HG02973 (cell line): Measurements from ENCODE around the gene RBM33.

Source experiments
- ATAC-seq: cut with Tn5 transposase; IDR thresholded peaks from one replicate; pipeline ENCODE4 v1.9.1; 2021; ENCODE audit warnings: moderate library complexity; ENCODE audit not compliant: unreplicated experiment

Gene RBM33

DNA sequence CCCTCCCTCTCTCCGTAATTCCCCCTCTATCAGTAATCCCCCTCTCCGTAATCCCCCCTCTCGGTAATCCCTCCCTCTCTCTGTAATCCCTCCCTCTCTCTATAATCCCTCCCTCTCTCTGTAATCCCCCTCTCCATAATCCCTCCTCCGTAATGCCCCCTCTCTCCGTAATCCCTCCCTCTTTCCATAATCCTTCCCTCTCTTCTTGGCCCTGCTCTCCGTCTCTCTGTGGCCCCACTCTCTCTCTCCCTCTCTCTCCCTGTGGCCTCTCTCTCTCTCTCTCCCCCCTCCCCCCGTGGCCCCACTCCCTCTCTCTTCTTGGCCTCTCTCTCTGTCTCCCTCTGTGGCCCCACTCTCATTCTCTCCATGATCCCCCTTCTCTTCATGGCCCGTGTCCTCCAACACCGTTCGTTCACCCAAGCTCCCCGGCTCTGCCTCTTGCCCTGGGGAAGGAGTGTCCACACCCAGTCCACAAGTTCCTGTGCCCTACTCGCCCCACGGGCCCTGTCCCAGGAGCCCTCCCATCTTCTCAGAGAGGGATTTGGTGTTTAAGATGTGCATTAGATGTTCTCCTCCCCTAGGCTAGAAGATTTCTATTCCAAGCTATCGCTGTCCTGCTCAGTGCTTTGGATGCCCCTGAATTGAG lies 148.0 kb downstream of the RBM33 start:
- no peak for ATAC-seq

DNA sequence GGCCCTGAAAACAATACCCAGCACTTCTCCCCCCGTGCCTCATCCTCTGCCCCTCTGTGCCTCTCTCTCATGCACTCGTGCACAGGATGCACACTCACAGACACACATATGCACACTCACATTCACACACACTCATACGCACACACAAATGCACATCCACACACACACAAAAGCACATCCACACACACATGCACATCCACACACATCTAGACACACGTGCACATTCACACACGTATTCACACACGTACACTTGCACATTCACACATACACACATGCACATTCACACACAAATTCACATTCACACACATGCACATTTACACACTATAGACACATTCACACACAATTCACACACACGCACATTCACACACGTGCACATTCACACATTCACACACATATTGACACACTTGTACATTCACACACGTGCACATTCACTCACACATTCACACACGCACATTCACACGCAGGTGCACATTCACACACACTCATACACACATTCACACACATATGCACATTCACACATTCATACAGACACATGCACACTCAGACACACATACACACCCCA lies 148.6 kb downstream of the RBM33 start:
- no peak for ATAC-seq

DNA sequence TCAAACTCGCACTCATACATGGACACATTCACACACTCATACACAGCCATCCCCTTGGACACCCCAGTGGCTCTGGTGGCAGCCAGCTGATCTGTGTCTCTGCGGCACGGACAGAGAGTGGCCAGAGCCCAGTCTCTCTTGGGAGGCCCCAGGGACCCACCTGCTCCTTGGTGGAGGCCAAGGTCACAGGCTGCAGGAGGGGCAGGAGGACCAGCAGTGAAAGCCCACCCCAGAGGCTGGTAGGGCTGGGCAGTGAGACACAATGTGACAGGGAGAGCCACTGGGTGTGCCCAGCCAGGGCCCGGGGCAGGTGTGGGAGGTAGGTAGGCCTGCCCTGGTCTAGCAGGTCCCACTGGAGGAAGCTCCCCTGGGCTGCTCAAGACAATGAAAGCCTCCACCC lies 149.3 kb downstream of the RBM33 start:
- no peak for ATAC-seq

DNA sequence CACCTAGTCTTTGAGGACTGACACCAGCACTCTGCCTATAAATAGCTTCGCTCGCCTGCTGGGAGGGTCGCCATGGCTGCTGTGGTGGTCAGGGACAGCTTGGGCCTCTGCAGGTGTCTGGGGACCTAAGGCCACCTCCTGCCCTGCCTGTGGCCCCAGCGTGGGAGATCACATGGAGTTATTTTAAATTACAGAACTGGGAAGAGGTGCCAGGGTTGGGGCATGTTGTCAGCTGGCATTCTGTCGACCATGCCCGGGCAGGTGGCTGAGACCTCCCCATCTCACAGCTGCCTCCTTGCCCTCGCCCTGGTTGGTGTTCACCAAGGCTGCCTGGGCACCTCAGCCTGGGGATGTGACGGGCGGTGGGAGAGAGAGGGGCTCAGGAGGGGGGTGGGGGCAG lies 149.7 kb downstream of the RBM33 start:
- ATAC-seq = no peak

DNA sequence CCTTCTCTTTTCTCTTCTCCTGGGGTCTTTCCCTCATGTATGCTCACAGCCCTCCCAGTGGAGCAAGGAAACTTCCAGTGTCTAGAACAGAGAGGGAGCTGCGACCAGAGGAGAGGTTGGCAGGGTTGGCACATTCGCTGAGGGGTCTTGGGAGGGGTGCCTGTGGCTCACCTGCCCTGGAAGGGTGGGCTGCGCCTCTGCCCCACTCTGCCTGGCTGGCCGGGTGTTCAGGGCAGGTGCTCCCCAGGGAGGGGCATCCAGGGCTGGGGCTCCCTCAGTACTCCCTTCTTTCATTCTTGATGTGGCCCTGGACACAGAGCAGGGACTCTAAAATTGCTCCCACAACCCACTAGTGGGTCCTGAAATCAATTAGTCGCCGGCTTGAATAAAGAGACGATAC lies 150.9 kb downstream of the RBM33 start:
- no peak for ATAC-seq

DNA sequence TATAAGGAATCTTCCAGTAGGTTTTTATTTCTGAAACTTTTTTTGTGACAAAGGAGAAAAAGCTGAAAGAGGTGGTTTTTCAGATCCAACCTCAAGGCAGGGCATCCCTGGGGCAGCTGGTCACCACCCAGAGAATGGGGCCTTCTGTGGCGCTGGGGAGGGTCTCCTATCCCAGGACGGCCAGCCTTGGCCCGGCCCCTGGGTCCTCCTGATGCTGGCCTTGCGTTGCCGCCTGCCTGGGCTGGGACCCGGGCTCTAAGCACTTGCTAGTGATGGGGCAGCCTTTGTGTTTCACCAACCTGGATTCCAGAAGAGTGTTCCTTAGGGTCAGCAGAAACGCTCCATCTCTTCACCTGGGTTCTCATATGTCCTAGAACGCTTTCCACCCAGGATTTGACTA lies 151.5 kb downstream of the RBM33 start:
- no peak for ATAC-seq

DNA sequence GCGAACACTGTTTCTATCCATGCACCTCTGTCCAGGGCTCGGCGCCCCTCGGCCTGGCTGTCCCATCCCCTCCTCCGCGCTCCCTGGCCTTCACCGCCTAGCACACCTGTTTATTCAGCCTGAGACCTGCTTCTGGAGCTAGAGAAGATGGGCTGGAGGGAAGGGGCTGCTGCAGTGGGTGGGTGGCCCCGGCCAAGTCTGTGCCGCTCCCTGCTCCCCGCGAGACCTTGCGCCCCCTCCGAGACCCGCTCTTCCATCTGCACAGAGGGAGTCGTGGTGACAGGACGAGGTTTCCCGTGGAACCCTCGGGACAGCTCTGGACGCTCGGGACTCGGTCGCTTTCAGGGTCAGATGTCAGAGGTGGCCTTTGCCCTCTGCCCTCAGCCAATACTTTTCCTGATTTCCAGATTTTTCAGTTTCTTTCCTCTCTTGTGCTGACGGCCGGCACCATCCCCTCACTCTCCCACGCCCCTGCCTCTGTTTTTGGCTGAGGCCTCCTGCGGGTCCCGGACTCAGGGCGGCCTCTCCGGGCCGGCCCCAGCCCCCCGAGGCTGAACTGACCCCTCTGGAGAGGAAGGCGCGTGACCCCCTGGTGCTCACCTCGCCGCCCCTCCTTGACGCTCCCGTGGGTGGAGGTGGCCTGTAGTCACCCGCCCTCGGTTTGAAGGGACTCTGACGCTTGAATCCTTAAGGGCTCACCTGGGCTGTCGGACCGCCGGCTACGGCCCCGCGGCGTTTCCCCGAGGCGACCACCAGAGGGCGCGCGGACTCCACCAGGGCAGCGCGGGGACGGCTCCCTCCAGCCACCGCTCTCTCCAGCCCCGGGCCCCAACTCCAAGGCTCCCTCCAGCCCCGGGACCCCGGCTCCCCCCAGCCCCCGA lies 152.2 kb downstream of the RBM33 start:
- ATAC-seq = peak; percentile 58

DNA sequence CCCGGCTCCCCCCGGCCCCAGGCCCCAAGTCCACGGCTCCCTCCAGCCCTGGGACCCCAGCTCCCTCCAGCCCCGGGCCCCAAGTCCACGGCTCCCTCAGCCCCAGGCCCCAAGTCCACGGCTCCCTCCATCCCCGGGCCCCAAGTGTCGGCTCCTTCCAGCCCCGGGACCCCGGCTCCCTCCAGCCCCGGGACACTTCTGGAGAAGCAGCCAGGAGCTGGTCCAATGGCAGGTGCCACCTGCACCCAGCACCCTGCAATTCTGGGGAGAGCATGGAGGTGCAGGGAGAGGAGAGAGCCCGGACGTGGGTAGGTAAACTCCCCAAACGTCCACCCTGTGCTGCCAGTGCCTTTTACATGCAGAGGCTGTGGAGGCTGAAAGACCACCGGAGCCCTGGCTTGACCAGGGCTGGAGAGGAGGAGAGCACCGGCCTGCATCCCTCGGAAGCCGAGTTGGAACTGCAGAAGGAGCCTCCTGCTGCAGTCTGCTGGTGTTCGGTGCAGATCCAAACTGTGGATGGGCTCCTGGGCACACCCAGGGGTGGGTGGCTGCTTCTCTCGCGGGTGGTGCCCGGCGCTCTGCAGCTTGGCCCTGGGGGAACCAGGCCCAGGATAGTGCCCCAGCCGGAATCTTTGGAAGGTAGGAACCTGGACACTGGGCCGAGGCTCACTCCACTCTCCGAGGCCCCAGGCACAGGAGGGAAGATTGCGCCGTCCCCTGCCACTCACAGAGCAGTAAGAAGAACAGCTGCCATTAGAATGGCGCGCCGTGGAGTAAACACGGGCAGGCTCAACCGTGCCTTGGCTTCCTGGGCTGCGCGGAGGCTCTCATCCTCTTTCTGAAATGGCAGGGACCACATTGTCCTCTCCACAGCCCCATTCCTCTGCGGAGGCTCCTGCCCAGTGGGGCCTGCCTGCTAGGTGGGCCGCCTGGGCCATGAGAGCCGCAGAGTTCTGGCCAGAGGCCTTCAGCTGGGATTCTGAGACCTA lies 153.1 kb downstream of the RBM33 start:
- no peak for ATAC-seq

DNA sequence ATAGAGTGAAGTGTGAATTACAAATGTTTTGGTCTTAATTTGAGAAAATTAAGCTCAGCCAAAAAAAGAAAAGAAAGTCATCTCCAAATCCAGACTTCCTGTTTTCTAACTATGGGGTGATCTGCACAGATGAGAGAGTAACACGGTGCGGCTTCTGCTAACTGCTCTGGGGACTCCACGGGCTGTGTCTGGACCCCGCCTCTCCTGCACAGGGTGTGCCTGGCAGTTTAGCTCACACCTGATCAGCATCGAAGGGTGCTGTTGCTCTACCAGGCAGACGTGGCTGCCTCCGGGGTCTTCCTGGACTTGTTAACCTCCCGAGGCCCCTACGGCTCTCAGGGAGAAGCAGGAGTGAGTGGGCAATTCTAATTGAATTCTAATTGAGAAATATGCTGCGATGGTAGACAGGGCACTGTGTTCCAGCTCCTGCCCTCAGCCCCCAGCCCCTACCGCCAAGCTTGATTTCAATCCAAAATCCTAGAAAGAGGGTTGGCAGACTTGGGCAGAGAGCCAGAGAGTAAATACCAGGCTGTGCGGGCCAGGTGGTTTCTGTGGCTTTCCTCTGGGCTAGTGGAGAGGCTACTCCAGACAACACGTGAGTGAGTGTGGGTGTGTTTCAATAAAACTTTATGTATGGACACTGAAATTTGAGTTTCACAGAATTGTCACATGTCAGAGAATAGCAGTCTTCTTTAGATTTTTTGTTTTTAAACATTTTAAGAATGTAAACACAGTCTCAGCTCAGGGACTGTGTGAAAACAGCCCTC lies 154.4 kb downstream of the RBM33 start:
- no peak for ATAC-seq

DNA sequence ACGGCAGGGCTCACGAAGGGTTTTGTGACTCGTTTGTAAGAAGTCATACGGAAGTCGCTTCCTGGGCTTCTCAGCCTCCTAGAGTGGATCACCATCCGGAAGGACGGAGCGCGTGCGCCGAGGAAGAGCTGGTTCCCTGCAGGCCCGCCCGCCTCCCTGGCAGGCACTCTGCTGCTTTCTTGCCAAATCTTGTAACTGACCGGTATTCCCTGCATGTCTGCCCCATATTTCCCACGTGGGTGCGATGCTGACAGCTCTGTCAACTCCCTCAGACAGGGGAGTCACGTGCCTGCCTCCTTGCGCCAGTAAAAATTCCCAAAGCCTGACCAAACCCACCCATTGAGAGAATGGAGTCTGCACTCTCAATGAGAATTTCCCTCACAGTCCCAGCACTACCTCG lies 155.1 kb downstream of the RBM33 start:
- no peak for ATAC-seq

DNA sequence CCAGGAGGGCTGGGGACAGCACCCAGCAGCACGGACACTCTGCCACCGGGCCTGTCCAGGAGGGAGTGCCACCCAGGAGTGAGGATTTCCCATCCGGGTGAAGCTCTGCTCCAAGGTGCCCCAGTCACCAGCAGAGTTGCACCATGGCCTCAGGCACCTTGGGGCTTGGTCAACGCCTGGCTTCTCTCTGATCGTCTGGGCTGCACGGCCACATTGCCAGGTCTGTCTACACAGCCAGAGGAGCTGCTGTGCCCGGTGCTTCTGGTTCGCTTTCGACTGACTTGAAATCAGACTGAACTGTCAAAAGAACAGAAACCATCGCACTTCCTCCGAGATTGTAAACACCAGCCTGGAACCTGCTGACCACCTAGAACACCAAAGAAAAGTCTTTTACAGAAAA lies 155.8 kb downstream of the RBM33 start:
- no peak for ATAC-seq

DNA sequence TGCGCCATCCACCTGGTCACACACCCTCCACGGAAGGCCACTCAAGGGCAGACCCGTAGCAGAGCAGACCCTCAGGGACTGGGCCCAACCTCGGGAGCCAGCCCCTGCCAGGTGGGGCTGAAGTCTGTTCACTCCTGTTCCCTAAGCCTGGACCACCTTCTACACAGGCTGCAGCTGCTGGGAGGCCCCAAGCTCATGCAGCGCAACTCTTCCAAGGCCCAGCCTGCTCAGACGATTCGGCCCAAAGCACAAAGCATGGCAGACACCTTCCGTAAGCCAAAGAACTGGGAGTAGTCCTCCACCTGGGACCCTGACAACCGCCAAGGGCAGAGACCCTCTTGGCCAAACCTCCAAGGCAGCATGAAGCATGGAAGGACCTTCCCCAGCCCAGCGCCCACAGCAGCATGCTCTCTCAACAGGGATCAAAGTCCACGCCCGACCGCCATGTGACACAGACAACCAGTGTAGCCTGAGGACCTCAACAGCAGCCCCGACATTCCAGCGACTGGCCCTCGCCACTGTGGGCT lies 156.3 kb downstream of the RBM33 start:
- no peak for ATAC-seq

DNA sequence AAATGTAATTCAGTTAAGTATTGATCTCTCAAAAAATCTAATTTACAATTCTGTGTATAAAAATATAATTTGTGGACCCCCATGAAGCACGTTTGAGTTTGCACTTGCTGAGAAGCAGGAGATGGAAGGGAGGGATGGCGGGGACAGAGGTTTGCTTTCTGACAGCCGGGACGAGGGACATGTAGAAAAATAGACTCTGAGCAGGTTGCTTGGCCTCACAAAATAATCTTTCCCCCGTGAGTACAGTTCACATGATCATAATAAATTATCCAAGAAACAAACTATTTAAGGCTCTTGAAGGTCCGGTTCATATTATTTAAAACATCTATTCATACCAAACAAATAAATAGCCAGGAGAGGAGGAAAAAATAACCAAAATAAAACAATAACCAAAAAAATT lies 157.8 kb downstream of the RBM33 start:
- ATAC-seq = no peak

DNA sequence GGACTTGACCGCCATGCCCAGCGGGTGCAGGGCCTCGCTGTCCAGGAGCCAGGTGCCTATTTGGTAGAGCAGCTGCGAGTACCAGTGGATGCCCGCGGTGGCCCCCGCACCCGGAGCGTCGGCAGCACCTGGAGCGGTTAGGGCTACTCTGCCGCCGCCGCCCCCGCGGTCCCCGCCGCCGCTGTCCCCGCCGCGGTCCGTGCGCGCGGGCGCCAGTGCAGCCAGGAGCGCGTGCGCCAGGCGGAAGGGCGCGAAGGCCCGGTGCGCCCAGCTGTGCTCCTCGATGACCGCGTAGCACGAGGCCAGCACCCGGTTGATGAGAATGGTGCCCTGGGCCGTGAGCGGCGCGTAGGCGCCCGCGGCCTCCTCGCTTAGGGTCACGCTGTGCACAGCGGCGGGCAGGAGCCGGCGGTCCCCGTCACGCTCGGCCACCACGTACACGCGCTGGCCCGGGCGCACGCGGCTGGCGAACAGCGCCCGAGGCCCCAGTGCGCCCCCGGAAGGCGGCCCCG lies 158.5 kb downstream of the RBM33 start:
- ATAC-seq = no peak

DNA sequence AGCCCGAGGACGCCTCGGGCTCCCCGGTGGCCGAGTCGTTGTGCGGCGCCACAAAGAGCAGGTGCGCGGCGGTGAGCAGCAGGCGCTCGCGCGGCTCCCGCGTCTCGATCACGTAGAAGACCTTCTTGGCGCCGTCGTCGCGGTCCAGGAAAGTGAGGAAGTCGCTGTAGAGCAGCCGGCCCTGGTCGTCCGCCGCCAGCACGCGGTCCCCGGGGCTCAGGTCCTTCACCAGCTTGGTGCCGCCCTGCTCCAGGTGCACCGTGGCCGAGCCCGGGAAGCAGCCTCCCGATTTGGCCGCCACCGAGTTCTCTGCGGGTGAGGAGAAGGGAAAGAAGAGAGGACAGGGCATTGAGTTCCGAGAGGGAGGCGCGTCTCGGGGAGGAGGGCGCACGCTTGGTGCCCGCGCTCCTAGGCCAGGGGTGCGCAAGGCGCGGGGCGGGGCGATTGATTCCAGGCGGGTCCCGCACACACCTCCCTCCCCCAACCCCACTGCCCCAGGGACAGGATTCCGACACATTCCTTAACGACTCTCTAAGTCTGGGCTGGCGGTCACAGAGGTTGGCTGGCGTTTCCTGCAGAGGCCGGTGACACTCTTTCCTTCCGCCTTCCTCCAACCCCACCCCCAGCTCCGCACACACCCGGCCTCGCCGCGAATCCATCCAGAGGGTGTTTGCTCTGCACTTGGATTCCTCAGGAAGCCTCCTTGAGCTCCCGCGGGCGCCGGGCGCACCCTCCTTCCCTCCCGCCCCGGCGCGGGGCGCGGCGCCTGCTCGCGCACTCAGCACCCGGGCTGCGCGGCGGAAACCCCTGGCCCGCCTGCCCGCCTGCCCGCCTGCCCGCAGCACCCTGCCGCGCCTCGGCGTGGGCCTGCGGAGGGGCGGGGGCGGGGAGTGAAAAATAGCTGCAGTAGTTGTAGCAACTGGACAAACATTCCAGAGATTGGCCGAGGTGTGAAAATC lies 159.2 kb downstream of the RBM33 start:
- no peak for ATAC-seq

DNA sequence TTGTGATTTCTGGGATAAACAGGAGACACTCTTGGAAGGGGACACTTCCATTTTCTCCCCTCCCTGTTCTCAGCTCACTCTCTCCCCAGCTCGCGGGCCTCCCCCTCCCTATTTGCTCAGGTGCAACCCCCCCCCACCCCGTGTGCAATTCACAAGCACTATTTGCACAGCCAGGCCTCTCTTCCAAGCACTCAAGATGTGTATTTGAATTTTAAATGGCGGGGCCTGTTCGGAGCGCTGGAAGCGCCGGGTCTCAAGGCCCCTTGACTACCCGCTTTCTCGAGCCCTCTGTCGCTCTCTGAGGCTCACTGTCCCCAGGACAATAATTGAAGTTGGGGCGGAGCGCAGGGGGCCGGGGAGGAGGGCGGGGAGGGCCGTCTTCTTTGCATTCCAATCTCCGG lies 160.0 kb downstream of the RBM33 start:
- ATAC-seq = no peak

DNA sequence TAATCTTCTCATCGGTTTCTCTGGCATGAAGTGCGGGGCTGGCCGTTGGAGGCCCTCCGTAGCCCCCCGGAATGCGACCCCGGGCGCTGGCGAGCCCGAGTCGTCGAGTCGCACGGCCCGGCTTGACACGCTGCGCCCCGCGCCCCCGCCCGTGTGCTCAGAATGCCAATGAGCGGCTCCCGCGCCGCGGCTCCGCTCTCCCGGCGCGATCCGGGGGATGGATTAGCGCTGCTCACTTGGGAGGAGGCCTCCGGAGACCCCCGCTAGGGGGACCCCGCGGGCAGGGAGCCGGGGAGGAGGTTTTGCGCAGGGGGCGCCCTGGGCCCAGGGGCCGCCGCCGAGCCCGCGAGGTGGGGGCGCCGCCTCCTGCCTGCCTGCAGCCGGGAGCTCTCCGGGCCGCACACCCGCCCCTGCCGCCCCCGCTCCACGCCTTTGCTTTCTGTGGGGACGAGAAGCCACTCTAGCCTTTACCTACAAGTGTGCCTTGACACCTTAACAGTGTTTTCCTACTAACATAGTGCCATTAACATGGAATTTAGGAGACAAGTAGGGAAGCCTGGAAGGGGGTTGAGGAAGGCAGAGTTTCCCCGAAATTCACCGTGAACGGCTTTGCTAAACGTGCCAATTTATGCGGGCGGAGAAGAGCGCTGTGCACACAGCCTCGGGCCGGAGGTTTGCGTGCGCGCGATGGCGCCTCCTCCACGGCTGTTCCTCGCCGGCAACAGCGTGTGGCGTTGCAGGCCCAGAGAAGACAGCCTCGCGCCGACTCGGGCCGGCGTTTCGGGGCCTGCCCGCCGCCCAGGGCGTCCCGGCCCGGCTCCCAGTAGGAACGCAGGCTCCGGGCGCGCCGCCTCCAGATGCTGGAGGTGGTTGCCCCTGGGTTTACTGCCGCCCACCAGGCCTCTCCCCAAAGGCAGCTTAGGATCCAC lies 160.7 kb downstream of the RBM33 start:
- peak; percentile 49 for ATAC-seq

DNA sequence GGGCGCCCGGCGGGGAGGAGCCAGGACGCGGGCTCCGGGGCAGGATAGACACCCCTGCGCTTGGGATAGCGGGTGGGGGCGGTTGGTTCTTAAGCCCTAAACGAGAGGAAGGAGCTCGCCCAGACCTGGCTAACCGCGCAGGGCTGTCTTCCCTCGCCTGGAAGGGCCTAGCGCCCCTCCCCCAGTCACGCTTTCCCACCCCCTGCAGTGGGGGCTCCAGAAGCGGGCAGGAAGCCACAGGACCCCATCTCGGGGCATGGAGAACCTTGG lies 161.3 kb downstream of the RBM33 start:
- no peak for ATAC-seq
